IMR-90 (cell line): ENCODE data around the gene LAMC3. TPM values are rescaled to one million over a fixed set of nuclear protein-coding genes. Genes with fewer than 3 reads are reported as not detected.

Source experiments
- ATAC-seq: fragments of 200-7000 bp; cut with Tn5 transposase; 2 replicates; pipeline ENCODE4 v1.9.1; 2020; ENCODE audit warnings: low read depth, mild to moderate bottlenecking, moderate library complexity
- BruUV-seq: library from RNA; stranded (reverse); fragments of 400-500 nt; replicated peaks from 2 replicates; lab custom pipeline; 2021; lab: Mats Ljungman, UMichigan
- CTCF ChIA-PET: fragments of 300-600 bp; formaldehyde crosslinking; extraction: SDS; loops from one replicate; lab custom pipeline; 2021; ENCODE audit warnings: antibody characterized with exemption; lab: Yijun Ruan, JAX
- POLR2A ChIA-PET: fragments of 300-600 bp; sonication (Branson Sonifier 250); formaldehyde crosslinking; loops from one replicate; lab custom pipeline; 2022; ENCODE audit warnings: antibody characterized with exemption; ENCODE audit not compliant: unreplicated experiment; lab: Charles Lee
- DNase-seq: peaks from one replicate; pipeline ENCODE4 v3.0.0; 2013
- H2AFZ ChIP-seq: replicated peaks from 2 replicates; pipeline ENCODE3; 2013; ENCODE audit warnings: low read length, mild to moderate bottlenecking; ENCODE audit not compliant: poor library complexity
- H2AK5ac ChIP-seq: 2 replicates; pipeline ENCODE4 v1.6.1; 2013; ENCODE audit warnings: low read depth, low read length, inconsistent platforms
- H2AK9ac ChIP-seq: replicated peaks from 2 replicates; pipeline ENCODE3; 2013; ENCODE audit warnings: mild to moderate bottlenecking, low read depth, low read length, moderate library complexity; ENCODE audit not compliant: poor library complexity
- H2BK120ac ChIP-seq: 2 replicates; pipeline ENCODE4 v1.6.1; 2013; ENCODE audit warnings: low read depth, low read length, inconsistent platforms
- H2BK15ac ChIP-seq: 3 replicates; pipeline ENCODE4 v1.6.1; 2013; ENCODE audit warnings: low read depth, low read length, inconsistent platforms
- H2BK20ac ChIP-seq: 2 replicates; pipeline ENCODE4 v1.6.1; 2013; ENCODE audit warnings: low read depth, mild to moderate bottlenecking, inconsistent platforms, low read length, moderate library complexity
- H2BK5ac ChIP-seq: 2 replicates; pipeline ENCODE4 v1.6.1; 2013; ENCODE audit warnings: mild to moderate bottlenecking, low read depth, low read length, inconsistent platforms; ENCODE audit not compliant: poor library complexity, severe bottlenecking
- H3K14ac ChIP-seq: replicated peaks from 2 replicates; pipeline ENCODE4 v1.6.1; 2013; ENCODE audit warnings: low read depth, low read length, inconsistent platforms
- H3K18ac ChIP-seq: 2 replicates; pipeline ENCODE4 v1.6.1; 2013; ENCODE audit warnings: low read depth, low read length, control low read depth
- H3K23ac ChIP-seq: 2 replicates; pipeline ENCODE4 v1.6.1; 2013; ENCODE audit warnings: low read depth, low read length, inconsistent platforms
- H3K27ac ChIP-seq: 2 replicates; pipeline ENCODE4 v1.5.1; 2013; ENCODE audit warnings: mild to moderate bottlenecking, control low read depth, low read length; ENCODE audit not compliant: insufficient read depth
- H3K27me3 ChIP-seq: 2 replicates; pipeline ENCODE4 v1.6.1; 2013; ENCODE audit warnings: low read length; ENCODE audit not compliant: control insufficient read depth, insufficient read depth
- H3K36me3 ChIP-seq: 2 replicates; pipeline ENCODE4 v1.6.1; 2013; ENCODE audit warnings: low read length, mixed read lengths; ENCODE audit not compliant: control insufficient read depth, insufficient read depth
- H3K4ac ChIP-seq: 2 replicates; pipeline ENCODE4 v1.6.1; 2013; ENCODE audit warnings: low read depth, low read length, inconsistent platforms
- H3K4me1 ChIP-seq: 2 replicates; pipeline ENCODE4 v1.6.1; 2013; ENCODE audit warnings: low read length, mixed read lengths; ENCODE audit not compliant: control insufficient read depth, insufficient read depth
- H3K4me2 ChIP-seq: 2 replicates; pipeline ENCODE4 v1.6.1; 2013; ENCODE audit warnings: low read depth, mild to moderate bottlenecking, control low read depth, low read length, moderate library complexity
- H3K4me3 ChIP-seq: 2 replicates; pipeline ENCODE4 v1.5.1; 2013; ENCODE audit warnings: low read depth, mild to moderate bottlenecking, control low read depth, low read length, moderate library complexity; ENCODE audit not compliant: insufficient read depth
- H3K56ac ChIP-seq: 2 replicates; pipeline ENCODE4 v1.6.1; 2013; ENCODE audit warnings: low read length, inconsistent platforms; ENCODE audit not compliant: insufficient read depth; ENCODE audit errors: extremely low read depth
- H3K79me1 ChIP-seq, 2 experiments: 2 replicates each; pipeline ENCODE4 v1.6.1; 2013; ENCODE audit warnings: low read length in 2 of 2, inconsistent platforms in 1 of 2, low read depth in 1 of 2
- H3K9ac ChIP-seq: 2 replicates; pipeline ENCODE4 v1.6.1; 2013; ENCODE audit warnings: low read depth, low read length, control low read depth
- H3K9me1 ChIP-seq: 2 replicates; pipeline ENCODE4 v1.6.1; 2013; ENCODE audit warnings: low read length, inconsistent platforms; ENCODE audit not compliant: insufficient read depth
- H3K9me3 ChIP-seq: 2 replicates; pipeline ENCODE4 v1.6.1; 2013; ENCODE audit warnings: low read length; ENCODE audit not compliant: control insufficient read depth, insufficient read depth
- H4K20me1 ChIP-seq: 2 replicates; pipeline ENCODE4 v1.6.1; 2013; ENCODE audit warnings: low read length, inconsistent platforms; ENCODE audit not compliant: insufficient read depth
- H4K5ac ChIP-seq: 2 replicates; pipeline ENCODE4 v1.6.1; 2013; ENCODE audit warnings: mild to moderate bottlenecking, low read depth, low read length, control low read depth
- H4K8ac ChIP-seq, 2 experiments: 2 replicates each; pipeline ENCODE4 v1.6.1; 2013; ENCODE audit warnings: low read depth in 2 of 2, low read length in 2 of 2, control low read depth in 1 of 2, inconsistent platforms in 1 of 2
- H4K91ac ChIP-seq: 2 replicates; pipeline ENCODE4 v1.6.1; 2013; ENCODE audit warnings: low read depth, low read length, inconsistent platforms; ENCODE audit not compliant: insufficient read depth
- BHLHE40 ChIP-seq: fragments of 150-350 bp; IDR thresholded peaks from 2 replicates; pipeline ENCODE4 v1.6.1; 2016; ENCODE audit warnings: mild to moderate bottlenecking, low read depth, low read length
- CEBPB ChIP-seq: IDR thresholded peaks from 2 replicates; pipeline ENCODE4 v1.6.1; 2012; ENCODE audit warnings: low read depth, low read length, improper control_type of control experiment
- CHD1 ChIP-seq: IDR thresholded peaks from 2 replicates; pipeline ENCODE4 v1.6.1; 2012; ENCODE audit warnings: low read depth, low read length, improper control_type of control experiment
- CTCF ChIP-seq: conservative IDR thresholded peaks from 2 replicates; pipeline ENCODE4 v1.5.1; 2012; ENCODE audit warnings: mild to moderate bottlenecking, low read depth, low read length, improper control_type of control experiment
- ELK1 ChIP-seq: fragments of 150-350 bp; IDR thresholded peaks from 2 replicates; pipeline ENCODE4 v1.6.1; 2016; ENCODE audit warnings: low read depth, mild to moderate bottlenecking, low read length, moderate library complexity, borderline replicate concordance
- FOS ChIP-seq: fragments of 150-350 bp; IDR thresholded peaks from 2 replicates; pipeline ENCODE4 v1.6.1; 2016; ENCODE audit warnings: low read depth, low read length
- MAFK ChIP-seq: IDR thresholded peaks from 2 replicates; pipeline ENCODE4 v1.6.1; 2012; ENCODE audit warnings: low read depth, low read length, improper control_type of control experiment
- MAZ ChIP-seq: IDR thresholded peaks from 2 replicates; pipeline ENCODE4 v1.6.1; 2012; ENCODE audit warnings: low read depth, mild to moderate bottlenecking, low read length, improper control_type of control experiment, moderate library complexity, borderline replicate concordance
- MXI1 ChIP-seq: IDR thresholded peaks from 2 replicates; pipeline ENCODE4 v1.6.1; 2012; ENCODE audit warnings: low read depth, mild to moderate bottlenecking, low read length, moderate library complexity, borderline replicate concordance
- NFE2L2 ChIP-seq: fragments of 150-350 bp; IDR thresholded peaks from 2 replicates; pipeline ENCODE4 v1.6.1; 2016; ENCODE audit warnings: low read depth, mild to moderate bottlenecking, low read length
- POLR2A ChIP-seq: IDR thresholded peaks from 2 replicates; pipeline ENCODE4 v1.6.1; 2012; ENCODE audit warnings: mild to moderate bottlenecking, low read depth, low read length
- RAD21 ChIP-seq: IDR thresholded peaks from 2 replicates; pipeline ENCODE4 v1.6.1; 2012; ENCODE audit warnings: low read length, improper control_type of control experiment
- RCOR1 ChIP-seq: IDR thresholded peaks from 2 replicates; pipeline ENCODE4 v1.6.1; 2012; ENCODE audit warnings: mild to moderate bottlenecking, low read length, improper control_type of control experiment; ENCODE audit not compliant: insufficient replicate concordance
- RFX5 ChIP-seq: IDR thresholded peaks from 2 replicates; pipeline ENCODE4 v1.8.0; 2012; ENCODE audit warnings: low read depth, mild to moderate bottlenecking, low read length, moderate library complexity
- SMC3 ChIP-seq: fragments of 150-350 bp; IDR thresholded peaks from 2 replicates; pipeline ENCODE4 v1.6.1; 2016; ENCODE audit warnings: low read depth, mild to moderate bottlenecking, antibody characterized with exemption, low read length, moderate library complexity
- USF2 ChIP-seq: fragments of 150-350 bp; IDR thresholded peaks from 2 replicates; pipeline ENCODE4 v1.6.1; 2017; ENCODE audit warnings: mild to moderate bottlenecking, antibody characterized with exemption, low read length, low read depth
- WGBS, 2 experiments: methylation state at CpG; one replicate each; pipeline versions ENCODE4 v1.1.5 to v1.1.7; 2013; ENCODE audit warnings: missing lambda C conversion rate in 2 of 2; ENCODE audit not compliant: insufficient read length in 1 of 2; ENCODE audit errors: extremely low coverage in 2 of 2; 5-methylcytosine and 5-hydroxymethylcytosine counted together
- dilution Hi-C: fragments of 300-500 bp; cut with HindIII; formaldehyde crosslinking; loops from one replicate; pipeline ENCODE4 v1.14.3; 2018; ENCODE audit warnings: low sequenced_read_pairs; ENCODE audit not compliant: unreplicated experiment
- in situ Hi-C: fragments of 300-500 bp; cut with MboI; formaldehyde crosslinking; loops from 3 replicates; pipeline ENCODE4 v1.14.3; 2019; ENCODE audit warnings: low sequenced_read_pairs, inconsistent platforms, mixed read lengths
- intact Hi-C: fragments of 100-400 bp; cut with micrococcal nuclease; formaldehyde crosslinking; loops from 2 replicates; pipeline ENCODE4 v1.10.0; 2022
- polyA plus RNA-seq, 3 experiments: library from polyadenylated mRNA; depleted of rRNA; stranded (reverse); fragments of >200 nt; gene quantifications; 2 replicates each; pipeline ENCODE4 v1.2.3, GENCODE V29; 2012; ENCODE audit warnings: low replicate concordance in 1 of 3
- total RNA-seq: library from RNA; depleted of rRNA; stranded (reverse); fragments of >200 nt; gene quantifications from 2 replicates; pipeline ENCODE4 v1.2.3, GENCODE V29; 2012

The LAMC3 gene
- total and polyA plus RNA-seq, 2 of the 4 experiments (the other 2 are of a cell fraction), result not detected

GRCh38 chr9:131105952-131106351 is 97.0 kb downstream of the LAMC3 start:
- in situ Hi-C loops (no loop called here), dilution Hi-C loops (no loop called here), intact Hi-C loops (no loop called here)
- DNase-seq, result no peak
- no peak overlapping the region for H2BK15ac ChIP-seq
- WGBS, 2 experiments, result no CpG with 5 or more reads among the region's 8 CpGs
- H3K27me3 ChIP-seq, result peaks cover 19% of the 10 kb centered on the region
- H3K79me1 ChIP-seq, result no peaks in the 10 kb centered on the region
- H3K9me1 ChIP-seq, result no peaks in the 10 kb centered on the region
- no peak overlapping the region for H3K4me3 ChIP-seq
- H3K27ac ChIP-seq, result no peak overlapping the region
- H2AK9ac ChIP-seq, result no peak overlapping the region
- H2AK5ac ChIP-seq, result no peak overlapping the region
- H4K20me1 ChIP-seq, result no peaks in the 10 kb centered on the region
- ChIA-PET POLR2A (no interaction called here), CTCF (no interaction called here)
- no peak overlapping the region for H2AFZ ChIP-seq
- H3K56ac ChIP-seq, result no peak overlapping the region
- no peak overlapping the region for H3K9ac ChIP-seq
- H2BK120ac ChIP-seq, result no peak overlapping the region
- no peak for ATAC-seq
- no TSS peak for BruUV-seq
- H3K4me2 ChIP-seq, result no peak overlapping the region
- no peak overlapping the region for H3K14ac ChIP-seq
- no peak overlapping the region for H4K91ac ChIP-seq
- no peak overlapping the region for H4K8ac ChIP-seq
- H3K18ac ChIP-seq, result no peak overlapping the region
- H3K4ac ChIP-seq, result no peak overlapping the region
- H3K23ac ChIP-seq, result no peak overlapping the region
- no peak overlapping the region for H2BK5ac ChIP-seq
- TF ChIP-seq BHLHE40, result no peak
- TF ChIP-seq CEBPB, result no peak
- no peak for TF ChIP-seq MXI1
- TF ChIP-seq FOS, result no peak
- TF ChIP-seq POLR2A, result no peak
- no peak for TF ChIP-seq RFX5
- no peak for TF ChIP-seq NFE2L2
- TF ChIP-seq CTCF, result no peak
- no peak for TF ChIP-seq ELK1
- no peak for TF ChIP-seq MAFK
- no peak for TF ChIP-seq MAZ
- TF ChIP-seq RAD21, result no peak
- no peak for TF ChIP-seq USF2
- no peak for TF ChIP-seq CHD1
- no peak for TF ChIP-seq SMC3
- TF ChIP-seq RCOR1, result no peak
- no peaks in the 10 kb centered on the region for H3K36me3 ChIP-seq
- H2BK20ac ChIP-seq, result no peak overlapping the region
- no peaks in the 10 kb centered on the region for H3K4me1 ChIP-seq
- no peaks in the 10 kb centered on the region for H3K9me3 ChIP-seq
- no peak overlapping the region for H4K5ac ChIP-seq
